ENCODE data around the gene TTC3. TPM values are rescaled to one million over a fixed set of nuclear protein-coding genes. Genes with fewer than 3 reads are reported as not detected.
A peak's percentile ranks its signal among the peaks of the same experiment; 100 is the strongest.

The TTC3 gene
- total and polyA plus RNA-seq, 9 of the 15 experiments (the other 6 are each of a cell fraction or from before 2014, with no cell fraction given): 17.5 to 92.0 (median 59.5) TPM

GRCh38 chr21:37072274-37072987 is 623 bp upstream of the TTC3 start (continued):
- TF ChIP-seq NR2C1 (IDR thresholded peaks at IDR 0.05) (no peak), NR2C1 (tag; IDR thresholded peaks at IDR 0.05) (no peak), ZNF197 (CRISPR knock-in tag; IDR thresholded peaks at IDR 0.05; ENCODE audit: low read depth) (no peak), ZNF444 (CRISPR knock-in tag; IDR thresholded peaks at IDR 0.05) (no peak), HMG20B (CRISPR knock-in tag; IDR thresholded peaks at IDR 0.05) (no peak), REST (IDR thresholded peaks at IDR 0.05; ENCODE audit: borderline replicate concordance) (no peak), REST (CRISPR knock-in tag; IDR thresholded peaks at IDR 0.05; ENCODE audit: low read depth) (no peak), ZNF445 (CRISPR knock-in tag; IDR thresholded peaks at IDR 0.05; ENCODE audit: low read depth) (peak; percentile 70; the same call in 1 of the 2 replicates), MAFG (tag; conservative IDR thresholded peaks at IDR 0.05) (no peak), MNT (conservative IDR thresholded peaks at IDR 0.05) (peak in 1 of 2 experiments; percentile 52; a peak in 1 of 4 replicates), SMAD3 (CRISPR knock-in tag; conservative IDR thresholded peaks at IDR 0.05) (0 out of 2 replicates have a peak, but pooled peaks have one; percentile 25), FOXJ3 (CRISPR knock-in tag; IDR thresholded peaks at IDR 0.05) (no peak), OTX1 (CRISPR knock-in tag; IDR thresholded peaks at IDR 0.05) (0 out of 2 replicates have a peak, but pooled peaks have one; percentile 76), CTCF (IDR thresholded peaks at IDR 0.05 in 2 of 3, conservative IDR thresholded peaks at IDR 0.05 in 1 of 3; ENCODE audit: insufficient read depth in 2 of 3, low read depth in 1 of 3, low read length in 3 of 3) (no peak), BCL6 (CRISPR knock-in tag; IDR thresholded peaks at IDR 0.05) (no peak), ZBTB1 (CRISPR knock-in tag; IDR thresholded peaks at IDR 0.05; ENCODE audit: borderline replicate concordance, low read depth) (peak; percentile 91), ZNF717 (CRISPR knock-in tag; IDR thresholded peaks at IDR 0.05) (no peak)
